Fibroblast of skin of scalp (primary cell): Measurements from ENCODE around the gene MND1.
"Not testable (repeated sequence)": the region's sequence is repeated elsewhere in the genome, so short reads cannot be mapped to it uniquely, and the experiment has no call there.

Source experiments
- DNase-seq: peaks from one replicate; pipeline ENCODE4 v3.0.0-alpha.2; 2013

The MND1 gene

GRCh38 chr4:153407906-153408305 is 63.4 kb downstream of the MND1 start:
- no peak for DNase-seq

- DNase-seq = no peak
Observed at GRCh38 chr4:153408932-153409331, 64.4 kb downstream of the MND1 start.

GRCh38 chr4:153409412-153409811 is 64.9 kb downstream of the MND1 start:
- peak; percentile 69 for DNase-seq

GRCh38 chr4:153409924-153410501 is 65.5 kb downstream of the MND1 start:
- no peak for DNase-seq

- DNase-seq = peak; percentile 57
Observed at GRCh38 chr4:153413842-153414241, 69.4 kb downstream of the MND1 start.

- DNase-seq = not testable (repeated sequence)
Observed at GRCh38 chr4:153416456-153416855, 72.0 kb downstream of the MND1 start.

- no peak for DNase-seq
Observed at GRCh38 chr4:153418121-153418520, 73.6 kb downstream of the MND1 start.

- no peak for DNase-seq
Observed at GRCh38 chr4:153418558-153418957, 74.1 kb downstream of the MND1 start.

GRCh38 chr4:153419029-153419428 is 74.5 kb downstream of the MND1 start:
- no peak for DNase-seq

GRCh38 chr4:153419673-153420278 is 75.3 kb downstream of the MND1 start:
- no peak for DNase-seq

- no peak for DNase-seq
Observed at GRCh38 chr4:153420361-153420760, 75.9 kb downstream of the MND1 start.

- DNase-seq = no peak
Observed at GRCh38 chr4:153421941-153422340, 77.5 kb downstream of the MND1 start.

GRCh38 chr4:153426207-153426885 is 81.9 kb downstream of the MND1 start:
- no peak for DNase-seq

GRCh38 chr4:153427363-153428071 is 83.0 kb downstream of the MND1 start:
- peak; percentile 69 for DNase-seq

- peak; percentile 40 for DNase-seq
Observed at GRCh38 chr4:153428941-153429475, 84.5 kb downstream of the MND1 start.

- DNase-seq = peak; percentile 87
Observed at GRCh38 chr4:153432965-153433753, 88.7 kb downstream of the MND1 start.

- no peak for DNase-seq
Observed at GRCh38 chr4:153433754-153434105, 89.2 kb downstream of the MND1 start.

GRCh38 chr4:153434190-153434589 is 89.7 kb downstream of the MND1 start:
- DNase-seq = no peak

- DNase-seq = no peak
Observed at GRCh38 chr4:153438916-153439756, 94.6 kb downstream of the MND1 start.

- DNase-seq = no peak
Observed at GRCh38 chr4:153439831-153440230, 95.3 kb downstream of the MND1 start.

- no peak for DNase-seq
Observed at GRCh38 chr4:153440475-153440874, 96.0 kb downstream of the MND1 start.
